Right lobe of liver (tissue), 6 donors: ENCODE measurements around the gene LVRN. TPM values are rescaled to one million over a fixed set of nuclear protein-coding genes. Genes with fewer than 3 reads are reported as not detected.

Source experiments
- ATAC-seq, 4 donors: fragments of 200-7000 bp; cut with Tn5 transposase; one replicate each; pipeline ENCODE4 v1.9.1; 2020; ENCODE audit warnings: mild to moderate bottlenecking in 4 of 4, moderate library complexity in 4 of 4
- DNase-seq, 3 donors: peaks; one replicate each; pipeline ENCODE4 v3.0.0-alpha.2; 2020
- H3K27ac ChIP-seq, 3 donors: fragments of 200-600 bp; one replicate each; pipeline ENCODE4 v1.8.0; 2022
- H3K27me3 ChIP-seq, 2 donors: fragments of 200-600 bp; one replicate each; pipeline ENCODE4 v1.8.0; 2022
- H3K36me3 ChIP-seq, 4 donors: fragments of 200-600 bp; sonication (generic) in 1 of 4; one replicate each; pipeline versions ENCODE4 v1.5.1 to v1.8.0; 2017 to 2022; ENCODE audit warnings: control low read depth in 1 of 4
- H3K4me1 ChIP-seq, 4 donors: fragments of 200-600 bp; sonication (generic) in 1 of 4; one replicate each; pipeline versions ENCODE4 v1.5.1 to v1.8.0; 2017 to 2022; ENCODE audit warnings: control low read depth in 1 of 4
- H3K4me3 ChIP-seq, 3 donors: fragments of 200-600 bp; one replicate each; pipeline ENCODE4 v1.8.0; 2022
- H3K9me3 ChIP-seq, 4 donors: fragments of 200-600 bp; sonication (generic) in 1 of 4; one replicate each; pipeline versions ENCODE4 v1.5.1 to v1.8.0; 2017 to 2022; ENCODE audit warnings: control low read depth in 1 of 4
- CTCF ChIP-seq, 4 donors: fragments of 200-600 bp in 3 of 4; fragments of 450-650 bp in 1 of 4; IDR thresholded peaks; one replicate each; pipeline versions ENCODE4 v1.5.1 to v1.8.0; 2016 to 2022; ENCODE audit warnings: antibody characterized with exemption in 4 of 4, mild to moderate bottlenecking in 2 of 4
- POLR2A ChIP-seq: fragments of 450-650 bp; IDR thresholded peaks from one replicate; pipeline ENCODE4 v1.6.1; 2017; ENCODE audit warnings: antibody characterized with exemption, mild to moderate bottlenecking
- WGBS: methylation state at CpG from one replicate; pipeline ENCODE4 v1.1.6; 2018; ENCODE audit warnings: low coverage, low lambda C conversion rate; ENCODE audit not compliant: insufficient coverage; ENCODE audit errors: missing lambda C conversion rate; 5-methylcytosine and 5-hydroxymethylcytosine counted together
- intact Hi-C, 2 donors: fragments of 100-400 bp; cut with DNase I; formaldehyde crosslinking; loops; one replicate each; pipeline versions ENCODE4 v1.11.2 to v1.14.1; 2022
- total RNA-seq, 6 experiments: library from RNA; depleted of rRNA in 2 of 6; stranded (reverse); fragments of >200 nt in 2 of 6; fragmentation: NEBNext Ultra II Directional in 3 of 6; extraction: Animal tissue kit (Norgen Biotek cat#: 25700) in 3 of 6; gene quantifications; one replicate each; pipeline versions ENCODE4 v1.1.0 to v1.2.4, GENCODE V29; 2016 to 2023
- donor health status: DM: no; HTN: yes; CAD: no.
- donor health status: DM: no; HTN: no; CAD: no.
- donor health status: DM: no; HTN: no; CAD: no.
- donor health status: DM: no; HTN: yes; CAD: no.
- donor health status: DM: no; HTN: yes; CAD: no.

LVRN gene
- total RNA-seq, 6 experiments from 2014 or later, result 0.07 to 0.11 TPM; not detected in 4

GRCh38 chr5:116071211-116071610, 108.9 kb downstream of the LVRN start:
- Histone ChIP-seq H3K4me1 (no peaks in the 10 kb centered on the region), H3K27ac (no peak overlapping the region), H3K4me3 (no peak overlapping the region), H3K36me3 (no peaks in the 10 kb centered on the region), H3K9me3 (no peaks in the 10 kb centered on the region), H3K27me3 (no peaks in the 10 kb centered on the region)
- 82% methylated on average over 1 of the region's 1 CpG for WGBS
- ATAC-seq (no peak), DNase-seq (no peak)
- intact Hi-C loops, result no loop called here
- TF ChIP-seq POLR2A (no peak), CTCF (IDR thresholded peaks at IDR 0.05) (no peak)

- Histone ChIP-seq H3K36me3 (no peaks in the 10 kb centered on the region), H3K4me3 (no peak overlapping the region), H3K27ac (no peak overlapping the region), H3K4me1 (no peaks in the 10 kb centered on the region), H3K27me3 (no peaks in the 10 kb centered on the region), H3K9me3 (no peaks in the 10 kb centered on the region)
- WGBS, result 30% methylated on average over 4 of the region's 6 CpGs
- no peak for TF ChIP-seq CTCF (IDR thresholded peaks at IDR 0.05)
- TF ChIP-seq POLR2A, result no peak
- ATAC-seq (peak in 1 of 4 donors; percentile 30), DNase-seq (no peak)
- intact Hi-C loops, result no loop called here
Measured at GRCh38 chr5:116075191-116075831, 113.0 kb downstream of the LVRN start.

- WGBS, result 27% methylated on average over 1 of the region's 1 CpG
- ATAC-seq, result peak in 3 of 4 donors; percentile 33 to 58 (median 52)
- no peaks in the 10 kb centered on the region for H3K27me3 ChIP-seq
Measured at GRCh38 chr5:116076496-116076895, 114.2 kb downstream of the LVRN start.

More at GRCh38 chr5:116076496-116076895, 114.2 kb downstream of the LVRN start:
- no peak for DNase-seq
- Histone ChIP-seq H3K9me3 (no peaks in the 10 kb centered on the region), H3K27ac (no peak overlapping the region), H3K4me1 (no peaks in the 10 kb centered on the region), H3K4me3 (no peak overlapping the region), H3K36me3 (no peaks in the 10 kb centered on the region)
- TF ChIP-seq POLR2A (no peak), CTCF (IDR thresholded peaks at IDR 0.05) (no peak)
- intact Hi-C loops, result no loop called here

Other genes starting within 250 kb of the LVRN start
- gene CDO1, start 145.8 kb upstream of the LVRN start, total RNA-seq, result 100 to 1,000 TPM in 5 of 6 experiments, 10 to 100 TPM in 1; 98.9 to 260 (median 154) TPM
- gene ATG12, start 120.9 kb upstream of the LVRN start, total RNA-seq, result 10 to 100 TPM; 18.4 to 32.4 (median 21.8) TPM
- 10 to 100 TPM; 27.8 to 51.0 (median 40.4) TPM for gene AP3S1, start 120.5 kb upstream of the LVRN start, total RNA-seq
- gene ARL14EPL, start 70.0 kb downstream of the LVRN start, total RNA-seq, result not detected
- gene COMMD10, start 122.5 kb downstream of the LVRN start, total RNA-seq, result 10 to 100 TPM; 11.1 to 16.2 (median 14.4) TPM